Measurements from ENCODE around the gene DSTYK.
"Not testable (repeated sequence)": the region's sequence is repeated elsewhere in the genome, so short reads cannot be mapped to it uniquely, and the experiment has no call there.

The DSTYK gene

GRCh38 chr1:205241366-205242030 is 30.0 kb upstream of the DSTYK start:
- DNase-seq: no peak

GRCh38 chr1:205240569-205240968 is 29.1 kb upstream of the DSTYK start:
- no peak for DNase-seq

- no peak for DNase-seq
Measured at GRCh38 chr1:205240118-205240517, 28.6 kb upstream of the DSTYK start.

GRCh38 chr1:205239078-205239477 is 27.6 kb upstream of the DSTYK start:
- no peak for DNase-seq

GRCh38 chr1:205237526-205238484 is 26.3 kb upstream of the DSTYK start:
- no peak for DNase-seq

- DNase-seq: no peak
Measured at GRCh38 chr1:205236951-205237475, 25.5 kb upstream of the DSTYK start.

- DNase-seq: no peak
Measured at GRCh38 chr1:205236526-205236925, 25.0 kb upstream of the DSTYK start.

GRCh38 chr1:205235951-205236350 is 24.4 kb upstream of the DSTYK start:
- DNase-seq: no peak

- DNase-seq: not testable (repeated sequence)
Measured at GRCh38 chr1:205233986-205234385, 22.5 kb upstream of the DSTYK start.

- DNase-seq: no peak
Measured at GRCh38 chr1:205232945-205233397, 21.5 kb upstream of the DSTYK start.

GRCh38 chr1:205232127-205232820 is 20.8 kb upstream of the DSTYK start:
- DNase-seq: no peak

GRCh38 chr1:205230982-205231381 is 19.5 kb upstream of the DSTYK start:
- DNase-seq: no peak

GRCh38 chr1:205229916-205230700 is 18.6 kb upstream of the DSTYK start:
- DNase-seq: no peak

- DNase-seq: peak; percentile 75 to 79
Measured at GRCh38 chr1:205229399-205229871, 17.9 kb upstream of the DSTYK start.

- no peak for DNase-seq
Measured at GRCh38 chr1:205228093-205228521, 16.6 kb upstream of the DSTYK start.

- peak; percentile 79 to 80 for DNase-seq
Measured at GRCh38 chr1:205227584-205228013, 16.1 kb upstream of the DSTYK start, which contains the start of gene TMCC2. TMCC2 (plus strand) TSS chr1:205227946; CDS start chr1:205228565, 619 bp downstream.

- DNase-seq: peak in 1 of 2 donors; percentile 7
Measured at GRCh38 chr1:205226868-205227583, 15.5 kb upstream of the DSTYK start.

GRCh38 chr1:205225901-205226765 is 14.6 kb upstream of the DSTYK start:
- no peak for DNase-seq

GRCh38 chr1:205224736-205225135 is 13.2 kb upstream of the DSTYK start:
- DNase-seq: no peak

GRCh38 chr1:205220421-205220820 is 8.9 kb upstream of the DSTYK start:
- DNase-seq: no peak
